ENCODE results near the gene TMEM108. TPM values are rescaled to one million over a fixed set of nuclear protein-coding genes. Genes with fewer than 3 reads are reported as not detected.

Gene TMEM108
- total RNA-seq, 1 donor from 2014 or later, result 6.1 TPM

GRCh38 chr3:133208184-133208583 lies 170.0 kb downstream of the TMEM108 start:
- peaks cover 13% of the 10 kb centered on the region for H3K9me3 Mint-ChIP-seq (ENCODE audit: low read depth)
- no peak for DNase-seq (ENCODE audit: low spot score, unreplicated experiment)
- no peaks in the 10 kb centered on the region for H3K27me3 Mint-ChIP-seq
- H3K27ac Mint-ChIP-seq, result no peak overlapping the region
- no peak for TF ChIP-seq CTCF (IDR thresholded peaks at IDR 0.05; ENCODE audit: unreplicated experiment)
- H3K36me3 Mint-ChIP-seq (ENCODE audit: insufficient read depth), result no peaks in the 10 kb centered on the region
- no peak overlapping the region for H3K4me3 Mint-ChIP-seq (ENCODE audit: low read depth)
- H3K4me1 Mint-ChIP-seq (ENCODE audit: low read depth), result peaks cover 3% of the 10 kb centered on the region

DNA sequence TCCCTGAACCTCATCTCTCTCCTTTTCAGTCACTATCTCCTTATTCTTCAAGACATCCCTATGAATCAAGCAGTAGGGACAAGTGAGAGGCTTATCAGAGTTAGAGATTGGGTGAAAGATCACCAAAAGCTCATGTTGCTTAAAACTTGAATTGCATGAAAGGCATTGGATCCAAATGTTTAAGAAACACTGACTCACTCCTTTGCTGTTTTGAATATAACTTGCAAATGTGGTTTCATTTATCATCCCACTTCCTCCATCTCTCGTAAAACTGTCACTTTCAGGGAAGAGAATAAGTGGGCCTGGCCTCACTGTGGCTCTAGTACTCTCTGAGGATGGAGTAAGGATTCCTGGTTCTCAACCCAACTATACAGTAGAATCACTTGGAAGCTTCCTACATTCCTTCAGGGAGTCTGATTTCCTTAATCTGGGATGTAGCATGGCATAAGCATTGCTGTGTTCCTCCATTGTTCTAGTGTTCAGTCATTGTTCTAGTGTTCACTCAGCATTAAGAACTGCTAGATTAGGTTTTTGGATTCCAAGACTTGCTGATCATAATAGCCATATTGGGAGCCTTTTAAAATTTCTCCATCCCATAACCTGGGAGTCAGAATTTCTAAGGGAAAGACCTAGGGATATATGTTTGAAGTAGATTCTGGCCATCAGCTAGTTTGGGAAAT lies 171.8 kb downstream of the TMEM108 start:
- H3K27me3 Mint-ChIP-seq, result no peaks in the 10 kb centered on the region
- no peak overlapping the region for H3K27ac Mint-ChIP-seq
- no peak for DNase-seq (ENCODE audit: low spot score, unreplicated experiment)
- no peak for TF ChIP-seq CTCF (IDR thresholded peaks at IDR 0.05; ENCODE audit: unreplicated experiment)
- no peak overlapping the region for H3K4me3 Mint-ChIP-seq (ENCODE audit: low read depth)
- no peaks in the 10 kb centered on the region for H3K36me3 Mint-ChIP-seq (ENCODE audit: insufficient read depth)
- peaks cover 3% of the 10 kb centered on the region for H3K4me1 Mint-ChIP-seq (ENCODE audit: low read depth)
- no peaks in the 10 kb centered on the region for H3K9me3 Mint-ChIP-seq (ENCODE audit: low read depth)

GRCh38 chr3:133210656-133211055 lies 172.5 kb downstream of the TMEM108 start:
- Mint-ChIP-seq H3K4me3 (ENCODE audit: low read depth) (no peak overlapping the region), H3K27me3 (no peaks in the 10 kb centered on the region), H3K4me1 (ENCODE audit: low read depth) (peaks cover 3% of the 10 kb centered on the region), H3K9me3 (ENCODE audit: low read depth) (no peaks in the 10 kb centered on the region), H3K27ac (no peak overlapping the region), H3K36me3 (ENCODE audit: insufficient read depth) (no peaks in the 10 kb centered on the region)
- no peak for TF ChIP-seq CTCF (IDR thresholded peaks at IDR 0.05; ENCODE audit: unreplicated experiment)
- no peak for DNase-seq (ENCODE audit: low spot score, unreplicated experiment)

DNA sequence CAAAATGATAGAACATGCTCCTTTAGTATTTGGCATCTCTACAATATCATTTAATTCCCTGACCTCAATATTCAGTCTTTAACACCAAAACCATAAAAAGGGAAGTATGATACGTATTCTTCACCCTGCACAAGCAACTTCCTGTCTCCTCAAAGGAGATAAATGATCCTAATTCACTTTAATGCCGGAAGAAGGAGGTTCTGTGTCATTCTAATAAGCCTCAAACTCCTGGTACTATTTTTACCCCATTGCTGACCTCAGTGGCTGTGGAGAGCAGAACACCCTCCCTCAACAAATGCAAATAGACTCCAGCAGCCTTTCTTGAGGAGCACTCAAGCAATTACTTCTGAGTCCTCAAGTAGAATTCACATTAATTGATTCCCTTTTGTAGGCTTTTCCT lies 173.3 kb downstream of the TMEM108 start:
- Mint-ChIP-seq H3K4me1 (ENCODE audit: low read depth) (peaks cover 3% of the 10 kb centered on the region), H3K9me3 (ENCODE audit: low read depth) (no peaks in the 10 kb centered on the region), H3K4me3 (ENCODE audit: low read depth) (no peak overlapping the region), H3K36me3 (ENCODE audit: insufficient read depth) (no peaks in the 10 kb centered on the region), H3K27me3 (no peaks in the 10 kb centered on the region), H3K27ac (no peak overlapping the region)
- no peak for DNase-seq (ENCODE audit: low spot score, unreplicated experiment)
- no peak for TF ChIP-seq CTCF (IDR thresholded peaks at IDR 0.05; ENCODE audit: unreplicated experiment)

- DNase-seq (ENCODE audit: low spot score, unreplicated experiment), result no peak
- H3K27me3 Mint-ChIP-seq, result no peaks in the 10 kb centered on the region
- TF ChIP-seq CTCF (IDR thresholded peaks at IDR 0.05; ENCODE audit: unreplicated experiment), result no peak
- H3K27ac Mint-ChIP-seq, result no peak overlapping the region
- H3K4me3 Mint-ChIP-seq (ENCODE audit: low read depth), result no peak overlapping the region
- H3K9me3 Mint-ChIP-seq (ENCODE audit: low read depth), result no peaks in the 10 kb centered on the region
- H3K36me3 Mint-ChIP-seq (ENCODE audit: insufficient read depth), result no peaks in the 10 kb centered on the region
- H3K4me1 Mint-ChIP-seq (ENCODE audit: low read depth), result peaks cover 3% of the 10 kb centered on the region
These were observed 173.7 kb downstream of the TMEM108 start for GRCh38 chr3:133211856-133212255.
